Left lung (tissue), 10 donors: ENCODE data around the gene SLC40A1. TPM values are rescaled to one million over a fixed set of nuclear protein-coding genes. Genes with fewer than 3 reads are reported as not detected.

Source experiments
- ATAC-seq: fragments of 200-7000 bp; cut with Tn5 transposase; one replicate; pipeline ENCODE4 v1.9.1; 2020; ENCODE audit warnings: moderate library complexity
- DNase-seq, 4 donors: peaks; one replicate each; pipeline ENCODE4 v3.0.0-alpha.2; 2013 to 2020
- H3K27ac ChIP-seq, 2 donors: fragments of 200-600 bp; sonication (generic) in 1 of 2; one replicate each; pipeline versions ENCODE4 v1.5.0 to v1.8.0; 2020 to 2021
- H3K27me3 ChIP-seq, 2 donors: fragments of 200-600 bp; sonication (generic) in 1 of 2; one replicate each; pipeline versions ENCODE4 v1.5.0 to v1.8.0; 2020 to 2021
- H3K36me3 ChIP-seq, 2 donors: fragments of 200-600 bp; sonication (generic) in 1 of 2; one replicate each; pipeline versions ENCODE4 v1.5.0 to v1.8.0; 2020 to 2021
- H3K4me1 ChIP-seq, 2 donors: fragments of 200-600 bp; one replicate each; pipeline ENCODE4 v1.8.0; 2021
- H3K4me3 ChIP-seq, 2 donors: fragments of 200-600 bp; sonication (generic) in 1 of 2; one replicate each; pipeline versions ENCODE4 v1.5.0 to v1.8.0; 2020 to 2021; ENCODE audit warnings: mild to moderate bottlenecking in 1 of 2
- H3K9me3 ChIP-seq, 2 donors: fragments of 200-600 bp; sonication (generic) in 1 of 2; one replicate each; pipeline versions ENCODE4 v1.5.0 to v1.8.0; 2020 to 2021
- intact Hi-C, 2 donors: fragments of 100-400 bp; cut with DNase I; formaldehyde crosslinking; loops; one replicate each; pipeline versions ENCODE4 v1.11.2 to v1.14.2; 2022
- polyA plus RNA-seq, 6 donors: library from polyadenylated mRNA; unstranded; fragments of 120-200 nt; gene quantifications; one replicate each; pipeline ENCODE4 v1.2.1, GENCODE V29; 2013; ENCODE audit not compliant: insufficient read length in 6 of 6
- total RNA-seq, 2 donors: library from RNA; stranded (reverse); fragmentation: NEBNext Ultra II Directional; extraction: Animal tissue kit (Norgen Biotek cat#: 25700); gene quantifications; one replicate each; pipeline ENCODE4 v1.2.1, GENCODE V29; 2021
- TF ChIP-seq, protein P1 (sequence below), 2 donors: fragments of 200-600 bp; sonication (generic) in 1 of 2; IDR thresholded peaks; one replicate each; pipeline versions ENCODE4 v1.5.0 to v1.8.0; 2021; ENCODE audit warnings: antibody characterized with exemption in 2 of 2
- donor health status: DM: no; HTN: yes; CAD: no.
- donor health status: DM: no; HTN: no; CAD: no.

SLC40A1 gene
- total and polyA plus RNA-seq, 8 donors = 104 to 242 (median 212) TPM

DNA sequence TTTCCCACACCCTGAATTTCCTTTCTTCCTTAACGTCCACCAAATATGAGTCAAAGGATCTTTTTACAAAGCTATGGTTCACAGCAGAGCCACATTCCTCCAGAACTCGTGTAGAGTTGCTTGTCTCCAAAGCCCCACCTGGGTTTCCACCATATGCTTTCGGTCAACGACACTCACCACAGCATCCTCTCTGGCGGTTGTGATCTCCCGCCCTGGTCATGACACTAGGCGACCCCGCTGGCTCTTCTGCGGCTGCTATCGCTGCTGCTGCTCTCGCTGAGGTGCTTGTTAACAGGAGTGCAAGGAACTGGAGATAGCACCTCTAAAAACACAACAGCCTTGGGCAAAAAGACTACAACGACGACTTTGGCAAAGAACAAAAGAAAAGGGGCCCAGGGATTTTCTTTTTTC is 340 bp downstream of the SLC40A1 start:
- intact Hi-C loops = no loop called here
- peak; percentile 33 for ATAC-seq

DNA sequence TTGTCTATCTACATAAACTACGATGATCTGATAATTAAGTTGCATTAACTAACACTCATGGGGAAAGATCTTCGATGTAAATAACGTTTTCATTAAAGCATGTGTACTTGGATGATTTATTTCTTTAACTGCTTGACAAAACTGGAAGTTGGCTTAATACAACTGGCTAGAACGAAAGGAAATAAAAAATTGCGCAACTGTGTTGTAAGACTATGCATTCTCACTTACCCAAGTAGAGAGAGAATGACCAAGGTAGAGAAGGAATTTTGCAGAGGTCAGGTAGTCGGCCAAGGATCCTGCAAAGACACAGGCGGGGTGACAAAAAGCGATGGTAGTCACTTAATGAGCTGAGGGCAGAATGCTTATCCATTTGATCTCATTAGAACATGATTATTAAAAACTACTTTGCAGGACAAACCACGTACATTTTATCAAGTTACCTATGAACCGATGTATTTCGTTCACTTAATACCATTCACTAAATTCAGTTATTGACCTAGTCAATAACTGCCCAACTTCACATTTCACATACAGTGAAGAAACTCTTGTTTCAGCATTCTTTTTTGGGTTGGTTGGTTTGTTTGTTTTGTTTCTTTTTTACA is 900 bp downstream of the SLC40A1 start:
- intact Hi-C loops = no loop called here
- ATAC-seq (peak; percentile 45), DNase-seq (peak in 2 of 4 donors; percentile 60 to 68)
- Histone ChIP-seq H3K9me3 (no peaks in the 10 kb centered on the region), H3K4me3 (peak overlapping the region; percentile 62 to 64), H3K36me3 (no peaks in the 10 kb centered on the region), H3K4me1 (peaks cover 25 to 59% of the 10 kb centered on the region in 2 donors), H3K27me3 (peaks cover 0 to 4% of the 10 kb centered on the region in 2 donors), H3K27ac (peak overlapping the region; percentile 89 to 91)
- TF ChIP-seq, protein P1, sequence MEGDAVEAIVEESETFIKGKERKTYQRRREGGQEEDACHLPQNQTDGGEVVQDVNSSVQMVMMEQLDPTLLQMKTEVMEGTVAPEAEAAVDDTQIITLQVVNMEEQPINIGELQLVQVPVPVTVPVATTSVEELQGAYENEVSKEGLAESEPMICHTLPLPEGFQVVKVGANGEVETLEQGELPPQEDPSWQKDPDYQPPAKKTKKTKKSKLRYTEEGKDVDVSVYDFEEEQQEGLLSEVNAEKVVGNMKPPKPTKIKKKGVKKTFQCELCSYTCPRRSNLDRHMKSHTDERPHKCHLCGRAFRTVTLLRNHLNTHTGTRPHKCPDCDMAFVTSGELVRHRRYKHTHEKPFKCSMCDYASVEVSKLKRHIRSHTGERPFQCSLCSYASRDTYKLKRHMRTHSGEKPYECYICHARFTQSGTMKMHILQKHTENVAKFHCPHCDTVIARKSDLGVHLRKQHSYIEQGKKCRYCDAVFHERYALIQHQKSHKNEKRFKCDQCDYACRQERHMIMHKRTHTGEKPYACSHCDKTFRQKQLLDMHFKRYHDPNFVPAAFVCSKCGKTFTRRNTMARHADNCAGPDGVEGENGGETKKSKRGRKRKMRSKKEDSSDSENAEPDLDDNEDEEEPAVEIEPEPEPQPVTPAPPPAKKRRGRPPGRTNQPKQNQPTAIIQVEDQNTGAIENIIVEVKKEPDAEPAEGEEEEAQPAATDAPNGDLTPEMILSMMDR (IDR thresholded peaks at IDR 0.05) = no peak

More for the DNA sequence above, 340 bp downstream of the SLC40A1 start:
- Histone ChIP-seq H3K27me3 (peaks cover 0 to 4% of the 10 kb centered on the region in 2 donors), H3K36me3 (no peaks in the 10 kb centered on the region), H3K27ac (peak overlapping the region; percentile 89 to 91), H3K9me3 (no peaks in the 10 kb centered on the region), H3K4me1 (peaks cover 19 to 55% of the 10 kb centered on the region in 2 donors), H3K4me3 (peak overlapping the region; percentile 62 to 64)
- TF ChIP-seq, protein P1 (IDR thresholded peaks at IDR 0.05) = no peak
- DNase-seq = peak; percentile 43 to 79 (median 56)

DNA sequence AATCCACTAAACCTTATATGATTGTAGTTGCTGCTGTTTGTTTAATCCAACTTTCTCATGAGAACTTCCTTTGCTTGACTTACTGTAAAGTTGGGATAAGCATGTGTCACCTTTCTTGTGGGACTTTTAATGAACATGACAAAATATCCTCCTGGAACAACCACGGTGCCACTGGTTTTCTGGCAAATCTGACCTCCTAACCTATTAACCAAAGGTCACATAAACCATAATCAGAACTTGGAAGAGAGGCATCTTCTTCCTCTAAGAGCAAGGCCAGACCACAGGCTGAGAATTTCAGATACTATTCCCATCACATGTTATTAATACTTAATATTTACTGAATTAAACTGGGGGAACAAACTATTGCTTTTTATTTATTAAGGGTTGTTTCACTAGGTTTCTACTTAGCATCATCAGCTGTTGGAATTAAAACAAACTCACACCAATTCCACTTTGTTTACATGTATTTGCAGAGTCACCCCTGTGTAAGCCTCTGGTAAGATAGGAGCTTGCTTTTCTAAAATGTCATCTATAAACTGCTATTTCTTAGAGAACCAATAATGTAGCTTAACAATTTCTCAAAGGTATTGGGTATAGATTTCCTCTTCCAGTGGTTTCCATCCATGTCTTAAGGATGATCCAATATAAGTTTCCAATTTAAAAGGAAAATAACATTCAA is 2.2 kb downstream of the SLC40A1 start:
- Histone ChIP-seq H3K4me1 (peaks cover 30 to 69% of the 10 kb centered on the region in 2 donors), H3K27me3 (peaks cover 0 to 4% of the 10 kb centered on the region in 2 donors), H3K9me3 (no peaks in the 10 kb centered on the region), H3K36me3 (peaks cover 0 to 5% of the 10 kb centered on the region in 2 donors), H3K27ac (peak overlapping the region; percentile 6 to 65), H3K4me3 (peak overlapping the region; percentile 62 to 64)
- DNase-seq = no peak
- TF ChIP-seq, protein P1 (IDR thresholded peaks at IDR 0.05) = no peak
- ATAC-seq = no peak
- intact Hi-C loops = no loop called here

DNA sequence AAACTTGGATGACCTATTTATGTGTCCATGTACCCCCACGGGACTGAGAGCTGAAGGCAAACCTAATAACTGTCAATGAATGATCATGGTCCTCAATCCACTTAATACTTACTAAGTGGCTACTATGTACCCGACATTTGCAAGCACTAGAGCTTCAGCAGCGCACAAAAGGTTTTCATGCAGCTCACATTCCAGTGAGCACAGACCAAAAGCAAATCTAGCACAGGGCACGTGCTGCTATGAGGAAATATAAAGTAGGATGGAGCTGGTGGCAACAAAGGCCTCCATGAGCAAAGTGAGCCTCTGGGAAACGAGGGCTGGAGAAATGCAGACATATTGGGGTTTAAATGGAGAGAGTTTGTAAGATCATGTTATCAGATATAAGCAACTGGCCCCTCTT is 3.5 kb downstream of the SLC40A1 start:
- intact Hi-C loops = no loop called here
- Histone ChIP-seq H3K36me3 (peaks cover 0 to 9% of the 10 kb centered on the region in 2 donors), H3K27me3 (peaks cover 0 to 4% of the 10 kb centered on the region in 2 donors), H3K27ac (peak overlapping the region; percentile 65 to 72), H3K4me1 (peaks cover 30 to 65% of the 10 kb centered on the region in 2 donors), H3K4me3 (peak overlapping the region in 1 of 2 donors; percentile 64), H3K9me3 (no peaks in the 10 kb centered on the region)
- TF ChIP-seq, protein P1 (IDR thresholded peaks at IDR 0.05) = no peak
- ATAC-seq = no peak
- DNase-seq = no peak

DNA sequence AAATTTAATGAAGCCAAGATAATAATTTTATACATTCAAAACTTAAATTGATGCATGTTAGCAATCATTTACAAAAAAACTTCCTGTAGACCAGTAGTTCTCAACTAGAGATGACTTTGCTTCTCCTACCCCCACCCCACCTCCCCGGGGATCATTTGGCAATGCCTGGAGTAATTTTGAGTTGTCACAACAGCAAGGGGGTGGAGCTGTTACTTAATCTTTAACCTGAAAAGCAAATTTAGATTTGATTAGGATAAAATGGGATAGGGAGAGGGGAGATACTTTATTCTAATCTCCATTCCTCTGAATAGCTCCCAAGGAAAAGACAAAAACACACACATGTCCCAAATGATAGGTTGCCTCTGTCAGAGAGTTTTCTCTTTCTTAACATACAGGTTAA is 4.2 kb downstream of the SLC40A1 start:
- Histone ChIP-seq H3K36me3 (peaks cover 0 to 12% of the 10 kb centered on the region in 2 donors), H3K4me1 (peaks cover 28 to 58% of the 10 kb centered on the region in 2 donors), H3K27ac (peak overlapping the region; percentile 65 to 72), H3K4me3 (peak overlapping the region in 1 of 2 donors; percentile 64), H3K9me3 (no peaks in the 10 kb centered on the region), H3K27me3 (peaks cover 0 to 4% of the 10 kb centered on the region in 2 donors)
- ATAC-seq (no peak), DNase-seq (no peak)
- TF ChIP-seq, protein P1 (IDR thresholded peaks at IDR 0.05) = no peak
- intact Hi-C loops = no loop called here
